Measurements from ENCODE around the gene ST7.

Gene ST7

DNA sequence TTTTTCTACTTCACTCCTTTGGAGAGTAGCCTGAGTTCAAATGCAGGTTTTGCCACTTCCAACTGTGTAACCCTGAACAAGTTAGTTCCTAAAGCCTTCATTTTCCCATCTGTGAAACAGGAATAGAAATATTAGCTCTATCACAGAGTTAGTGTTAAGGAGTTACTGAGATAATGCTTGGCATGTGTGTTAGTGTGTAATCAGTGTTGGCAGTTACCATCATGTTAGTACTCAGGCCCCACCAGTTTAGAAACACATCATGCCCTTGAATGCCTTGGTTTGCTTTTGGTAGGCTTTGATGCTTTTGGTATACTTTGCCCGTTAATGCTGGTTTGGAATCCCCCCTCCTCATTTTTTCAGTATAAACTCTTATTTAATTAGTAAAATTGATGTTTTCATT lies 249.9 kb downstream of the ST7 start:
- H3K9ac ChIP-seq (ENCODE audit: low read depth, low read length, poor library complexity, severe bottlenecking), result no peak overlapping the region
- H3K9me2 ChIP-seq (replicated peaks; ENCODE audit: low read depth, low read length), result no peaks in the 10 kb centered on the region
- TF ChIP-seq EZH2phosphoT487 (IDR thresholded peaks at IDR 0.05; ENCODE audit: borderline replicate concordance), result no peak
- TF ChIP-seq, protein P1, sequence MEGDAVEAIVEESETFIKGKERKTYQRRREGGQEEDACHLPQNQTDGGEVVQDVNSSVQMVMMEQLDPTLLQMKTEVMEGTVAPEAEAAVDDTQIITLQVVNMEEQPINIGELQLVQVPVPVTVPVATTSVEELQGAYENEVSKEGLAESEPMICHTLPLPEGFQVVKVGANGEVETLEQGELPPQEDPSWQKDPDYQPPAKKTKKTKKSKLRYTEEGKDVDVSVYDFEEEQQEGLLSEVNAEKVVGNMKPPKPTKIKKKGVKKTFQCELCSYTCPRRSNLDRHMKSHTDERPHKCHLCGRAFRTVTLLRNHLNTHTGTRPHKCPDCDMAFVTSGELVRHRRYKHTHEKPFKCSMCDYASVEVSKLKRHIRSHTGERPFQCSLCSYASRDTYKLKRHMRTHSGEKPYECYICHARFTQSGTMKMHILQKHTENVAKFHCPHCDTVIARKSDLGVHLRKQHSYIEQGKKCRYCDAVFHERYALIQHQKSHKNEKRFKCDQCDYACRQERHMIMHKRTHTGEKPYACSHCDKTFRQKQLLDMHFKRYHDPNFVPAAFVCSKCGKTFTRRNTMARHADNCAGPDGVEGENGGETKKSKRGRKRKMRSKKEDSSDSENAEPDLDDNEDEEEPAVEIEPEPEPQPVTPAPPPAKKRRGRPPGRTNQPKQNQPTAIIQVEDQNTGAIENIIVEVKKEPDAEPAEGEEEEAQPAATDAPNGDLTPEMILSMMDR (conservative IDR thresholded peaks at IDR 0.05; ENCODE audit: low read length), result no peak
- H3K9me3 ChIP-seq (ENCODE audit: insufficient read depth, low read depth, low read length), result no peaks in the 10 kb centered on the region
- H3K4me3 ChIP-seq (ENCODE audit: low read length, poor library complexity, severe bottlenecking), result no peak overlapping the region
- H2AFZ ChIP-seq (ENCODE audit: low read length), result no peak overlapping the region
- no peak overlapping the region for H3K4me2 ChIP-seq (ENCODE audit: low read depth, low read length, poor library complexity, severe bottlenecking)
- H3K27me3 ChIP-seq (ENCODE audit: insufficient read depth, low read length, poor library complexity, severe bottlenecking), result no peaks in the 10 kb centered on the region
- no peaks in the 10 kb centered on the region for H3K4me1 ChIP-seq (ENCODE audit: insufficient read depth, low read length, poor library complexity, severe bottlenecking)
- H3F3A ChIP-seq (ENCODE audit: low read depth), result no peaks in the 10 kb centered on the region
- H3K79me2 ChIP-seq (ENCODE audit: insufficient read depth, low read length), result no peaks in the 10 kb centered on the region
- no peaks in the 10 kb centered on the region for H3K36me3 ChIP-seq (ENCODE audit: insufficient read depth, low read length)
- no peaks in the 10 kb centered on the region for H4K20me1 ChIP-seq (ENCODE audit: insufficient read depth, low read length, poor library complexity, severe bottlenecking)

DNA sequence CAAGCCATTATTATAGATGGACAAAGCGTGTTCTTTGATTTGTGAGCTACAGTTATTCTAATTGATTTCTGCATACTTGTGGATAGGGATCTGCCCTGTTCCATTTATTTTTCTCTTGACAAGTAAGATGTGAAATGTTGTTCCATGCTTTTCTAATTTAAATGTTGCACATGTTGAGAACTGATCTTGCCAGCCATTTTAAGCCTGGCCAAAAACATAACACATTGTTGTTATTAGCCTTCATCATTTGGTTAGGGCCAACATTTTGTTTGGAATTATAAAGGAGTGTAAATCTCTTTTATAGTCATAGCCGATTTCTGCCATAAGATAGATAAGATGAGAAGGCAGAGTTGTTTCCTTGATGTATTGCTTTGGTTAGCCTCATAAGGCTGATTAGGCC lies 252.6 kb downstream of the ST7 start:
- no peaks in the 10 kb centered on the region for H3K79me2 ChIP-seq (ENCODE audit: insufficient read depth, low read length)

DNA sequence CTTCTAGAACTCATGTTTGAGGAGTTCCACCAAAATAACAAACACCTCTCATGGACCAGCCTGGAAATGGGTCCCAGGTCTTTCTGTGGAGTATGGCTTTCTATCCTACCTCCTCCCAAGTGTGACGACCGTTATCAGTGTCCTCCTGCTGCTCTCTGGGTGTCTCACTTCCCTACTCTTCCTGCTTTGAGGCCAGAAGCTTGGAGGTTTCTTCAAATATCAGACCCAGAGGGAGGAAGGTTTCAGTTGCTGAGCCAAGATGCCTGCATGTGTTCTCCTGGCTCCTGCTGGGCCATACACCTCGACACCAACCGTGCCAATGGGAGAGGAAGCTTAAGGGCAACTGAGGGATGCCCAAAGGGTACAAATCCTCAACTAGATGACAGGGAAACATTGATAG lies 255.0 kb downstream of the ST7 start:
- Histone ChIP-seq H3K4me2 (ENCODE audit: low read depth, low read length, poor library complexity, severe bottlenecking) (no peak overlapping the region), H3K27me3 (ENCODE audit: insufficient read depth, low read length, poor library complexity, severe bottlenecking) (no peaks in the 10 kb centered on the region), H3K36me3 (ENCODE audit: insufficient read depth, low read length) (no peaks in the 10 kb centered on the region), H4K20me1 (ENCODE audit: insufficient read depth, low read length, poor library complexity, severe bottlenecking) (no peaks in the 10 kb centered on the region), H3K9ac (ENCODE audit: low read depth, low read length, poor library complexity, severe bottlenecking) (no peak overlapping the region), H3K9me2 (replicated peaks; ENCODE audit: low read depth, low read length) (no peaks in the 10 kb centered on the region), H3K9me3 (ENCODE audit: insufficient read depth, low read depth, low read length) (no peaks in the 10 kb centered on the region), H3K4me1 (ENCODE audit: insufficient read depth, low read length, poor library complexity, severe bottlenecking) (no peaks in the 10 kb centered on the region), H3K4me3 (ENCODE audit: low read length, poor library complexity, severe bottlenecking) (no peak overlapping the region), H3F3A (ENCODE audit: low read depth) (no peaks in the 10 kb centered on the region), H3K79me2 (ENCODE audit: insufficient read depth, low read length) (no peaks in the 10 kb centered on the region), H2AFZ (ENCODE audit: low read length) (no peak overlapping the region)
- TF ChIP-seq EZH2phosphoT487 (IDR thresholded peaks at IDR 0.05; ENCODE audit: borderline replicate concordance), result no peak
- TF ChIP-seq, protein P1 (conservative IDR thresholded peaks at IDR 0.05; ENCODE audit: low read length), result no peak

More for the DNA sequence above, 252.6 kb downstream of the ST7 start:
- H3K27me3 ChIP-seq (ENCODE audit: insufficient read depth, low read length, poor library complexity, severe bottlenecking), result no peaks in the 10 kb centered on the region
- H3F3A ChIP-seq (ENCODE audit: low read depth), result no peaks in the 10 kb centered on the region
- H3K9me2 ChIP-seq (replicated peaks; ENCODE audit: low read depth, low read length), result no peaks in the 10 kb centered on the region
- H3K36me3 ChIP-seq (ENCODE audit: insufficient read depth, low read length), result no peaks in the 10 kb centered on the region
- no peak for TF ChIP-seq EZH2phosphoT487 (IDR thresholded peaks at IDR 0.05; ENCODE audit: borderline replicate concordance)
- TF ChIP-seq, protein P1 (conservative IDR thresholded peaks at IDR 0.05; ENCODE audit: low read length), result no peak
- no peaks in the 10 kb centered on the region for H4K20me1 ChIP-seq (ENCODE audit: insufficient read depth, low read length, poor library complexity, severe bottlenecking)
- H3K4me2 ChIP-seq (ENCODE audit: low read depth, low read length, poor library complexity, severe bottlenecking), result no peak overlapping the region
- H3K9ac ChIP-seq (ENCODE audit: low read depth, low read length, poor library complexity, severe bottlenecking), result no peak overlapping the region
- no peak overlapping the region for H2AFZ ChIP-seq (ENCODE audit: low read length)
- no peak overlapping the region for H3K4me3 ChIP-seq (ENCODE audit: low read length, poor library complexity, severe bottlenecking)
- H3K4me1 ChIP-seq (ENCODE audit: insufficient read depth, low read length, poor library complexity, severe bottlenecking), result no peaks in the 10 kb centered on the region
- no peaks in the 10 kb centered on the region for H3K9me3 ChIP-seq (ENCODE audit: insufficient read depth, low read depth, low read length)
